Measurements from ENCODE around the gene XRCC3.
"Not testable (repeated sequence)": the region's sequence is repeated elsewhere in the genome, so short reads cannot be mapped to it uniquely, and the experiment has no call there.

The XRCC3 gene

GRCh38 chr14:103657471-103657870 is 57.8 kb downstream of the XRCC3 start:
- DNase-seq, result no peak

DNA sequence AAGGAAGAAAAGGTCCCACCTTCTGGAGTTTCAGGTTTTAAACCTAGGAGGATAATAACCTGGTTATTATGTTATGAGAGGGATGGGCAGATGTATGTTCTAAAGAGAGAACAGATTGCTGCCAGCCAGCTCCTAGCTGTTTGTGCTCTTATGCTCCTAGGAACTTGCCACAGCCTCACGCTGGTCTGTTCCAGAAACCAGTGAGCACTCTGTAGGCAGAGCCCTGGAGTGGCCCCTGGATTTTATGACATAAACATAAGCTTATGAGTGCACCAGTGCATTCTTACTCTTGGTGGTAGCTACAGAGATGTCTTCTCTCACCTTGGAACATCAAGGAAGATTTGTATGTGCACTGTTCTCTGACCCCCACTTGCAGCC is 58.5 kb downstream of the XRCC3 start:
- DNase-seq, result no peak

- DNase-seq, result no peak
These were observed 59.1 kb downstream of the XRCC3 start for GRCh38 chr14:103656031-103656755.

GRCh38 chr14:103654619-103655018 is 60.6 kb downstream of the XRCC3 start:
- no peak for DNase-seq

DNA sequence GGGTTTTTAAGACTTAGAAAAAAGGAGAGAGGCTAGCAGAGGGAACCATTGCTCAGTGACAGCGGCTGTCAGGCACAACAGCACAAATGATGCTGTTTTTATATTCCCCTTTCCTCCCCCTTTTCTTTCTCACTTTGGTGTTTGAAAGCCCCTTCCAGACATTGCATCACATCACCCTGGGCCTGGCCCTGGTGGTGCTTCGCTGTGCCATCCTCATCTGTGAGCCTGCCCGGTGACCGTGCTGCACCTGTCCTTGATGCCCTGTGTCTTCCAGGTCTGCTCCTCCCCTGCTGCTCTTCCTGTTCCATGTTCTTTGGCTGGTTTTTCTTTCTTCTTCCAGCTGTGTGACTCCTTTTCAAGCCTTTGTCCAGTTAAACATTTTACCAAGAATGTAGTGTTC is 61.4 kb downstream of the XRCC3 start:
- no peak for DNase-seq

GRCh38 chr14:103653336-103653735 is 61.9 kb downstream of the XRCC3 start:
- DNase-seq, result not testable (repeated sequence)

GRCh38 chr14:103652806-103653205 is 62.4 kb downstream of the XRCC3 start:
- DNase-seq, result no peak

DNA sequence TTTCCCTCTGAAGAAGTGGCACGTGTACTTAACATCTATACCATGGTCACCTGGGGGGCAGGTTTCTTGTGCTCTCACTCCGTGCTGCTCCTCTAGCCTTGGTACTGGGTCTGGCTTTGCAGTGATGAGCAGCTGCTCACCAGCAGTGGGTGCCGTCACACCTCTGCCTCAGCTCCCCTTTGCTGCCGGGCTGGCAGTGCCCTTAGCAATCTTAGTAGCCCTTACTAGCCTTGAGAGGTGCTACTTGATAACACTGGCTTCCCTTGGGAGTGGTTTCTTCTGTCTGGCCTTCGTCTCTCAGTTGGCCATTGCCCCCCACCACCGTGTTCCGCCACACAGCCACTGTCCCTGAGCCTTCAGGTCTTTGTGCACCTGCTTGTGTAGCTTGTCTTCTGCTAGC is 63.7 kb downstream of the XRCC3 start:
- no peak for DNase-seq

- no peak for DNase-seq
These were observed 65.0 kb downstream of the XRCC3 start for GRCh38 chr14:103650213-103650612.

GRCh38 chr14:103649001-103649400 is 66.2 kb downstream of the XRCC3 start:
- DNase-seq, result no peak

Data from right hindlimb (tissue), 1 donor.